HG03025 (cell line): Measurements from ENCODE around the gene CEP164.

Experiments
- ATAC-seq: cut with Tn5 transposase; IDR thresholded peaks from one replicate; pipeline ENCODE4 v1.9.1; 2021; ENCODE audit warnings: mild to moderate bottlenecking, moderate library complexity; ENCODE audit not compliant: unreplicated experiment, low FRiP score

The CEP164 gene

GRCh38 chr11:117417856-117418255, 90.2 kb downstream of the CEP164 start:
- no peak for ATAC-seq

DNA sequence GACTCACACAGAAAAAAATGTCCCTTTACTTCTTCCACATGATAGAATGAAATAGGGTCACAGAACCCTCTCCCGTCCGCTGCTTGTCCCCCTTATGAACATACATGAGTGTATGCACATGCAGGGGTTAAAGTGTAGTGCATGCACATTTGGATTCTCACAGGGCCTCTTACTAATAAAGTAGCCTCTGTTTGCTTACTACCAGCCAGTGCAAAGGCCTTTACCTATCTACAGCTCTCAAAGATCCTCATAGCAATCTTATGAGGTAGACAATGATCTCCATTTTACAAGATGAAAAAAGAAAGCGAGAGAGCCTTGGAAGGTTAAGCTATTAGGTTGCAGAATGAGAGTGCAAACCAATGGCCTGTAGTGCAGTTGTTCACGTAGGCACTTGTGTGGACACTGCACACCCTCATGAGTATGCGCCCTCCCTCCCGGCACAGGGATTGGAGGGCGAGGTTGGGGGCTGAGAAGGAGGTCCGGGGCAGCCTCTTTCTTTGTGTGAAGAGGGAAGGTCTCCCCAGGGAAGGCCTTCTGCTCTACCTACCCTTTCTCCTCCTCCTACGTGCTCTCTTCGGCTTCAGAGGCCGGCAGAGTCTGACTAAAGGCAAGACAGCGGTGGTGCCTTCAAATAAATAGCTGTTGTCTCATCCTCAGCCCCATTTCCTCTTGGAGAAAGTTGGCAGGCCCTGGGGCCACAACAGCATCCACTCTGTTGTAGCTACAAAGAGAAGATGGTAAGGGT, 91.3 kb downstream of the CEP164 start:
- ATAC-seq, result no peak

DNA sequence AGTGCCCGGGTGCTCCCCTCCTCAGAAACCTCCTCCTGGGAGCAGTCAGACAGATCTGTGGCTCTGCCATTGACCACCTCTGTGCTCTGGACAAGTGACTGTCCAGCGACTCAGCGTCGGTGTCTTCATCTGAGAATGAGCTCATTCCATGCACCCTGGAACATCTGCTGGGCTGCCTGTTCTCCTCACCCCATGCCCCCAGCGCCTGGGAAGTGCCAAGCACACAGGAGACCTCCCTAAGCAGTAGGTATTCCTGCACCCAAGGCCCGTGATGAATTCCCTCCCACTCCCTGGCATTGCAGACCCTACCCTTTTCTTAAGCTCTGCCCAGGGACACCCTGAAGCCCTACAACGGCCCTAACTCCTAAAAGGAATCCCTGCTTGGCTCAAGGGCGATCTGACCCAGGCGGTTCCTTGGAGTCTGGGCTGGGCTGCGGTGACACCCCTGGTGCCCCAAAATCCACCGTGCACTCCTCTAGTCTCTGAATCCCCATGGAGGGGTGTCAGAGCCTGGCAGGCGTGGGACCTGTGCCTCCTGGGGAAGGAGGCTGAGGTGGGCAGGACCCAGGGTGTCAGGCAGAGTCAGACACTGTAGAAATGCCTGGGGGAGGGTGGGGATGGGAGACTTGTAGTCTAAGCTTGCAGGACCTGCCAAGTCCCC, 92.0 kb downstream of the CEP164 start:
- ATAC-seq, result no peak

GRCh38 chr11:117420143-117420485, 92.5 kb downstream of the CEP164 start:
- ATAC-seq, result no peak

- no peak for ATAC-seq
Observed at GRCh38 chr11:117420598-117420997, 92.9 kb downstream of the CEP164 start.

DNA sequence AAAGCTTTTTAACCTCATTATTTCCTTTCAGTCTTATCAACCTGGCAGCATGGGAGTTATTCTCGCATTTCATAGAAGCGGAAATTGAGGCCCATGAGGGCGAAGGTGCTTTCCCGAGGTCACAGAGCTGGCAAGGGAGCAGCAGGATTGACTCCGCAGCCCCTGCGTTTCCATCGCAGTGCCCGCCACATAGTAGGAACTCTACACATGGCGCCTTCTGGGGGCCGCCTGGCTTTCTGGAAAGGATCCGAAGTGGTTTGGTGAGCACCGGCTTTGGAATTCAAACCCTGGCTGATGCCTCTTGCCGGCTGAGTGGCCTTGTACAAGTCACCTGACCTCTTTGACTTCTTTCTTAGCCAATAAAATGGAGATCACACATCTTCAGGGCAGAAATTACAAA, 93.4 kb downstream of the CEP164 start:
- ATAC-seq, result no peak

GRCh38 chr11:117421476-117421875, 93.8 kb downstream of the CEP164 start:
- no peak for ATAC-seq

DNA sequence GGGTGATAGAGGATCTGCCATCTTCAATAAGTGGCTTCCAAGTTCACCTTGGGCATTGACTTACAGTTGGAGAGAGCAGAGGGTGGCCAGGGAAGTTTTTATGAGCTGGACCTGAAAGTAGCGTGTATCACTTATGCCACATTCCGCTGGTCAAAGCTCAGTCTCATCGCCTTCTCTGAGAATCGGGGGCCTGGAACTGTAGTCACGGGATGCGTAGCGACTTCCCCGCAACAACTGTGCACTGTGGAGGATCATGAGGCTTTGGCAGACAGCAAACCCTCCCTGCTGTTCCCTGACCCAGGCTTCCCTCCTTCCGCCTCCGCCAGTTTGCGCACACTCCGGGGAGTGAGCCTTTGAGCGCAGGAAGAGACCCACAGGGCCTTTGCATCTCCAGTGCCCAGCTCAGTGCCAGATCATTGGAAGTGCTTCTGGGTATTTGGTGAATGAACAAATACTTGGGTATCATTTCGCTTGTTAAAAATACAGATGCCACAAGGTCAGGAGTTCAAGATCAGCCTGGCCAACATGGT, 95.5 kb downstream of the CEP164 start:
- ATAC-seq, result no peak

- ATAC-seq, result no peak
Observed at GRCh38 chr11:117424781-117425180, 97.1 kb downstream of the CEP164 start.

- ATAC-seq, result no peak
Observed at GRCh38 chr11:117425679-117426296, 98.1 kb downstream of the CEP164 start.

- no peak for ATAC-seq
Observed at GRCh38 chr11:117426297-117426685, 98.6 kb downstream of the CEP164 start.

- no peak for ATAC-seq
Observed at GRCh38 chr11:117426941-117427340, 99.3 kb downstream of the CEP164 start.

DNA sequence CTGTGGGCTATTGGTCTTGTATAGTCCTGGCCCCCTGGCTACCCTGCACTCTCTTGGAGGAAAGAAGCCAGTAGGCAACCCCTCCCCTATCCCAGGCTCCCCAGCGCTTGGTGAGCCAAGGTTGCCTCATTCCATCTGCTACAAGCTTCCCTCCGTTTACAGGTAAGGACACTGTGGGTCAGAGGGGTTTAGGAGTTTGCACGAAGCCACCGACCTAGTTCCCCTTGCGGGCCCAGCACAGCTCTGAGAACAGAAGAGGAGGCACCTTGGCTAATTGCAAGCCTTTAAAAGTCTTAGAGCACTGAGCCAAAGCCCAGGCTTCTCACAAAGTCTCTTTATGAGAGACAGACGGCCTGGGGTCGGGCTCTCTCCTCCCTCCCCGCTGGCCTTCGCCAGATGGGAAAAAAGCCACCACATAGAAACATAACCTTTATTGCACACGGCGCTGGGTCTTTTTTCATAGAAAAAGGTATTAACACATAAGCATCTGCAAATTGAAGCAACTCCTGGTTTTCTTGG, 99.8 kb downstream of the CEP164 start:
- ATAC-seq, result no peak

- no peak for ATAC-seq
Observed at GRCh38 chr11:117428186-117428855, 100.7 kb downstream of the CEP164 start.

- no peak for ATAC-seq
Observed at GRCh38 chr11:117428856-117429229, 101.2 kb downstream of the CEP164 start.

GRCh38 chr11:117430293-117430955, 102.8 kb downstream of the CEP164 start:
- no peak for ATAC-seq

GRCh38 chr11:117431436-117431835, 103.8 kb downstream of the CEP164 start:
- no peak for ATAC-seq

- ATAC-seq, result no peak
Observed at GRCh38 chr11:117433717-117434116, 106.1 kb downstream of the CEP164 start.

DNA sequence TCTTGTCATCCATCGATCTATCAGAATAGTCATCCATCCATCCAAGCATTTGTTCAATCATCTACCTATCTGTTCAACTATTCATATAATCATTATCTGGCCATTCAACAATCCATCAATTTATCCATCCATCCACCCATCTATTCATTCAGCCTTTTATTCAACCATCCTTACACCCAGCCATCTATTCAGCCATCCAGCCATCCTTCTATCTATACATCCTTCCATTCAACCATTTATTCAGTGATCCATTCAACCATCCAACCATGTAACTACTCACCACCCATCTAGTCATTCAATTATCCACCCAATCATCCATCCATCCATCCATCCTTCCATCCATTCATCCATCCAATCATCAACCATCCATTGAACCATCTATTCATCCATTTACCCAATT, 106.8 kb downstream of the CEP164 start:
- ATAC-seq, result no peak

DNA sequence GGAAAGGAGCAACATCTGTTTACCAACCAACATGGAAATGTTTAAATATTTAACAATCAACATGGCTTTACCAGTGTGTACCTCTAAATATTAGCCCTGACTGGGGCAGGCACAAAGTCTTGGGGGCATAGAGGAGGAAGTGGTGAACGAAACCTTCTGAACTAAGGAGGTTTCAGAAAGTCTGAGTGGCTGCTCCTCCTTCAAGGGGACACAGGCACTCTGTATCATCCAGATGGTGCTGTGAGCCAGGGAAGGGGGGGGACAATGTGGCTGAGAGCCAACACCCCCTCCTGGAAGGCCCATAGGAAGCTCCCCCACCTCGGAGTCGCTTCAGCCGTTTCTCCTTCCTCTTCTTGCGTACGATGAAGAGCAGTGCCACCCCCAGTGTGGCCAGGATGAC, 107.7 kb downstream of the CEP164 start:
- no peak for ATAC-seq
